ENCODE results near the gene CBR1.

DNA sequence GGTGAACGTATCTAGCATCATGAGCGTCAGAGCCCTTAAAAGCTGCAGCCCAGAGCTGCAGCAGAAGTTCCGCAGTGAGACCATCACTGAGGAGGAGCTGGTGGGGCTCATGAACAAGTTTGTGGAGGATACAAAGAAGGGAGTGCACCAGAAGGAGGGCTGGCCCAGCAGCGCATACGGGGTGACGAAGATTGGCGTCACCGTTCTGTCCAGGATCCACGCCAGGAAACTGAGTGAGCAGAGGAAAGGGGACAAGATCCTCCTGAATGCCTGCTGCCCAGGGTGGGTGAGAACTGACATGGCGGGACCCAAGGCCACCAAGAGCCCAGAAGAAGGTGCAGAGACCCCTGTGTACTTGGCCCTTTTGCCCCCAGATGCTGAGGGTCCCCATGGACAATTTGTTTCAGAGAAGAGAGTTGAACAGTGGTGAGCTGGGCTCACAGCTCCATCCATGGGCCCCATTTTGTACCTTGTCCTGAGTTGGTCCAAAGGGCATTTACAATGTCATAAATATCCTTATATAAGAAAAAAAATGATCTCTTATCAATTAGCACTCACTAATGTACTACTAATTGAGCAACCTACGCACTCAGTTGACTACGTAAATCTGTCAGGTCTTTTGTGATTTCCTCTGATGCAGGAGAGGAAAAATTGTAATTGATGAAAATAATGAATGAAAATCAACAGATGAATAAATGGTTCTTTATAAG, 2.8 kb downstream of the CBR1 start:
- TF ChIP-seq YY1 (IDR thresholded peaks at IDR 0.05; ENCODE audit: insufficient read depth, insufficient read length) (no peak), ZNF274 (IDR thresholded peaks at IDR 0.05; ENCODE audit: low read depth, low read length) (no peak)
